Head of caudate nucleus (tissue), 42 donors: ENCODE measurements around the gene FCN1.
"Not testable (repeated sequence)": the region's sequence is repeated elsewhere in the genome, so short reads cannot be mapped to it uniquely, and the experiment has no call there.

Experiments
- DNase-seq, 42 donors: peaks; one replicate each; pipeline versions ENCODE4 v3.0.0 to v3.0.0-alpha.2; 2020 to 2021; ENCODE audit warnings: mixed read lengths in 7 of 42
- intact Hi-C: fragments of 100-400 bp; cut with DNase I; formaldehyde crosslinking; loops from one replicate; pipeline ENCODE4 v1.15.0; 2022

FCN1 gene

GRCh38 chr9:134870746-134871662 is 46.7 kb downstream of the FCN1 start:
- intact Hi-C loops = no loop called here
- DNase-seq = no peak

- peak in 1 of 42 donors; percentile 2 for DNase-seq
- intact Hi-C loops = no loop called here
Observed at GRCh38 chr9:134870301-134870694, 47.4 kb downstream of the FCN1 start.

GRCh38 chr9:134869554-134870300 is 48.0 kb downstream of the FCN1 start:
- intact Hi-C loops = no loop called here

GRCh38 chr9:134868751-134869553 is 48.8 kb downstream of the FCN1 start:
- intact Hi-C loops = no loop called here
- DNase-seq = peak in 1 of 42 donors; percentile 2

More at GRCh38 chr9:134869554-134870300, 48.0 kb downstream of the FCN1 start:
- DNase-seq = peak in 1 of 42 donors; percentile 7

GRCh38 chr9:134867917-134868750 is 49.6 kb downstream of the FCN1 start:
- peak in 1 of 42 donors; percentile 2 for DNase-seq
- intact Hi-C loops = no loop called here

GRCh38 chr9:134864821-134865190 is 52.9 kb downstream of the FCN1 start:
- peak in 3 of 42 donors; percentile 1 to 27 (median 7) for DNase-seq

GRCh38 chr9:134863941-134864820 is 53.5 kb downstream of the FCN1 start:
- DNase-seq = peak in 16 of 42 donors; percentile 4 to 60 (median 31)

More at GRCh38 chr9:134864821-134865190, 52.9 kb downstream of the FCN1 start:
- intact Hi-C loops = no loop called here

GRCh38 chr9:134863306-134863902 is 54.3 kb downstream of the FCN1 start:
- intact Hi-C loops = no loop called here
- DNase-seq = peak in 5 of 42 donors; percentile 7 to 25 (median 13)

More at GRCh38 chr9:134863941-134864820, 53.5 kb downstream of the FCN1 start:
- intact Hi-C loops = no loop called here

- DNase-seq = peak in 1 of 42 donors; percentile 7
- intact Hi-C loops = no loop called here
Observed at GRCh38 chr9:134861595-134862334, 55.9 kb downstream of the FCN1 start.

GRCh38 chr9:134860510-134860909 is 57.2 kb downstream of the FCN1 start:
- DNase-seq = peak in 1 of 42 donors; percentile 5
- intact Hi-C loops = no loop called here

- intact Hi-C loops = no loop called here
- peak in 12 of 42 donors; percentile 7 to 36 (median 21) for DNase-seq
Observed at GRCh38 chr9:134858051-134858841, 59.5 kb downstream of the FCN1 start.

GRCh38 chr9:134857451-134857850 is 60.3 kb downstream of the FCN1 start:
- intact Hi-C loops = not testable (repeated sequence)

GRCh38 chr9:134855900-134856377 is 61.8 kb downstream of the FCN1 start:
- peak in 2 of 42 donors; percentile 7 to 11 for DNase-seq
- intact Hi-C loops = no loop called here

More at GRCh38 chr9:134857451-134857850, 60.3 kb downstream of the FCN1 start:
- peak in 1 of 42 donors; percentile 6 for DNase-seq
